ENCODE results near the gene POLR1A. TPM values are rescaled to one million over a fixed set of nuclear protein-coding genes. Genes with fewer than 3 reads are reported as not detected.

Gene POLR1A
- total RNA-seq, 5 donors from 2014 or later (not counting 1 experiment from before 2014, with no cell fraction given): 22.0 to 28.7 (median 25.7) TPM

- H3K27ac ChIP-seq (ENCODE audit: low read length): peak overlapping the region; percentile 96
- no peaks in the 10 kb centered on the region for H3K9me3 ChIP-seq
- WGBS (ENCODE audit: insufficient coverage): 3% methylated on average over 8 of the region's 10 CpGs
- peaks cover 65 to 84% of the 10 kb centered on the region in 2 experiments for H3K4me1 ChIP-seq (ENCODE audit: control insufficient read depth in 1 of 2, extremely low read depth in 1 of 2, insufficient read depth in 2 of 2, low read length in 2 of 2)
- POLR2A ChIA-PET: interaction anchor here (0.6 to 1.7 kb wide), 14 partner anchors 8 to 332 kb away, joined by 3 to 13 read pairs (median 4); no protein-coding TSS in a partner anchor
- no peaks in the 10 kb centered on the region for H3K27me3 ChIP-seq (replicated peaks in 1 of 2; ENCODE audit: control insufficient read depth in 2 of 2, extremely low read depth in 1 of 2, insufficient read depth in 2 of 2, low read length in 1 of 2)
- Mint-ChIP-seq H3K27me3 (no peaks in the 10 kb centered on the region), H3K36me3 (peaks cover 18% of the 10 kb centered on the region), H3K4me1 (peaks cover 85 to 96% (median 89%) of the 10 kb centered on the region in 3 donors), H3K4me3 (peak overlapping the region; percentile 67 to 78 (median 74)), H3K27ac (peak overlapping the region; percentile 99), H3K9me3 (no peaks in the 10 kb centered on the region)
- DNase-seq (peak; percentile 38 to 88 (median 75)), ATAC-seq (replicated peaks in 1 of 4) (peak; percentile 52 to 57 (median 54))
- CTCF ChIA-PET: interaction anchor here (0.7 to 4.3 kb wide), 19 partner anchors 8 to 411 kb away, joined by 3 to 40 read pairs (median 5); partner anchors contain the start of genes KDM3A (in 1 of the 2) and ST3GAL5 (in 1 of the 2)
- peak overlapping the region; percentile 27 to 30 for H3K4me3 ChIP-seq (ENCODE audit: control insufficient read depth in 1 of 2, extremely low read depth in 1 of 2, low read length in 1 of 2)
- H3K36me3 ChIP-seq (ENCODE audit: control insufficient read depth in 2 of 2, extremely low read depth in 1 of 2, insufficient read depth in 1 of 2, low read length in 1 of 2): peaks cover 3 to 25% of the 10 kb centered on the region in 2 donors
These were observed 69.6 kb downstream of the POLR1A start for GRCh38 chr2:86035883-86036668.

DNA sequence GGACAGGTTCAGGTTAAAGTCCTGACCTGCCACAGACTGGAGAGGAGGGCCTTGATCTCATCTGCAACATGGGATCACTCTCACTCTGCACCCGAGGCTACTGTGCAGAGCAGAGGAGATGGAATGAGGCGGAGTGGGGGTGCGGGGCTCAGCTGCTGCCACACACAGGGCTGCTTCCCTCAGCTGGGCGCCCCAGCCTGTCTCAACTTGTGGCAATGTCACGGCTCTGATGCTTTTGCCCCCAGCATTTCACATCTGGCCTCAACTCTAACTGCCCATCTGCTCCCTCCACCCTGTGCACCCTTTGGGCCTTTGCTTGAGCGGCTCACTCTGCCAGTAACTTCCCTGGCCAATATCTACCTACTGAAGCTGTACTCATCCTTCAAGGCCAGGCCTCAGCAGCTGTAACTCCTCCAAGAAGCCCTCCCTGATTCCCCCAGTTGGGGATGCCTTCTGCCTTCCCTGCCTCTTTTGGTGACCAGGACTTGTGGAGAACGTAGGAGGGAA, 70.3 kb downstream of the POLR1A start:
- Mint-ChIP-seq H3K4me3 (peak overlapping the region; percentile 67 to 78 (median 74)), H3K36me3 (peaks cover 23% of the 10 kb centered on the region), H3K27ac (peak overlapping the region; percentile 99), H3K27me3 (no peaks in the 10 kb centered on the region), H3K9me3 (no peaks in the 10 kb centered on the region), H3K4me1 (peaks cover 78 to 89% (median 84%) of the 10 kb centered on the region in 3 donors)
- 64% methylated on average over 7 of the region's 7 CpGs for WGBS (ENCODE audit: insufficient coverage)
- Histone ChIP-seq H3K27me3 (replicated peaks in 1 of 2; ENCODE audit: control insufficient read depth in 2 of 2, extremely low read depth in 1 of 2, insufficient read depth in 2 of 2, low read length in 1 of 2) (no peaks in the 10 kb centered on the region), H3K9me3 (no peaks in the 10 kb centered on the region), H3K4me3 (ENCODE audit: control insufficient read depth in 1 of 2, extremely low read depth in 1 of 2, low read length in 1 of 2) (no peak overlapping the region), H3K27ac (ENCODE audit: low read length) (peak overlapping the region; percentile 96), H3K4me1 (ENCODE audit: control insufficient read depth in 1 of 2, extremely low read depth in 1 of 2, insufficient read depth in 2 of 2, low read length in 2 of 2) (peaks cover 61 to 78% of the 10 kb centered on the region in 2 experiments), H3K36me3 (ENCODE audit: control insufficient read depth in 2 of 2, extremely low read depth in 1 of 2, insufficient read depth in 1 of 2, low read length in 1 of 2) (peaks cover 3 to 31% of the 10 kb centered on the region in 2 donors)
- CTCF ChIA-PET: interaction anchor here (0.5 to 4.3 kb wide), 19 partner anchors 9 to 1690 kb away, joined by 3 to 40 read pairs (median 5); partner anchors contain the start of genes KDM3A (in 1 of the 2) and ST3GAL5 (in 1 of the 2)
- ATAC-seq (replicated peaks in 1 of 4) (no peak), DNase-seq (peak in 4 of 35 experiments; percentile 23 to 33 (median 32))
- POLR2A ChIA-PET: interaction anchor here (0.6 to 1.3 kb wide), 8 partner anchors 102 to 331 kb away, joined by 3 to 13 read pairs (median 4); no protein-coding TSS in a partner anchor

DNA sequence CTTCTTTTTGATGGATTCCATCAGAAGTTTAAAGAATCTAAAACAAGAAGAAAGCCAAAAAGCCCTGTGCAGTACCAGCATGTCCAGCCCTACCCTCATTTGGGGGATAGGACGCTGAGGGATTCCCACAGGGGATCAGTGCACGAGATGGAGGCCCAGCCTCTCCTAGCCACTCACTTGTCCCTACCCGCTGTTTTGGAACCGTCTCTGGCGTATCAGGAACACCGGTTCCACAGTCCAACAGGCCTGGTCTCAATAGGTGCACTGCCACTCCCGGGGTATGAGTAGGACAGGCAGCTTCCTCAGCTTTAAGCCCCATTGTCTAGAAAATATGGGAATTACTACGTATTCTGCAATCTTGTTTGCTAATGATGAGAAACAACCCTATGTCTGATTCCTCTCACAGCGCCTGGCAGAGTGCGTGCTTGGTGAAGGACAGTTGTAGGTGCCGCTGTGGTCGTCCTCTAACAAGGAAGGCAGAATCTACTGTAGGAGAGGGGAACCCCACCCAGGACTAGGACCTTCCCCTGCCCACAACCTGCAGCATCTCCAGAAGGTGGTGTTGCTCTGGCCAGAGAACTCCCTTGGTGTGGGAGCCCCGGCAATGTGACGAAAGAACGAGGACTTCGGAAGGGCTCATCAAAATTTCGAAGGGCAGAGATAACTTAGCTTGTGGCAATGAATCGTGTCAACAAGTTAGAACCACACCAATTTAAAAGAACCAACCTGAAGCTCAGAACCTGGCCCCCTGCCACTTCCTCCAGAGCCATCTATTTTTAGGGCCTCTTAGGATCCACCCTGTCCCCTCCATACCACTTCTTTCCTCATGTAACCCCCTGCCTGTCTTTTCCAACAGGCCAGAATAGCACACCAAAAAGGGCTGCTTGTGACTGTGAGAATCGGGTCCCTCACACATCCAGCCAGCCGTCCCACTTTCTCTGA, 71.7 kb downstream of the POLR1A start:
- H3K27me3 Mint-ChIP-seq: no peaks in the 10 kb centered on the region
- H3K36me3 Mint-ChIP-seq: peaks cover 32% of the 10 kb centered on the region
- DNase-seq (peak in 1 of 35 experiments; percentile 16), ATAC-seq (replicated peaks in 1 of 4) (no peak)
- H3K27ac ChIP-seq (ENCODE audit: low read length): peak overlapping the region; percentile 96
- no peak overlapping the region for H3K4me3 ChIP-seq (ENCODE audit: control insufficient read depth in 1 of 2, extremely low read depth in 1 of 2, low read length in 1 of 2)
- H3K4me1 Mint-ChIP-seq: peaks cover 64 to 75% (median 70%) of the 10 kb centered on the region in 3 donors
- H3K4me3 Mint-ChIP-seq: peak overlapping the region in 1 of 3 donors; percentile 73
- H3K9me3 ChIP-seq: no peaks in the 10 kb centered on the region
- peak overlapping the region; percentile 99 for H3K27ac Mint-ChIP-seq
- POLR2A ChIA-PET: interaction anchor here in 1 of 2 donors (0.5 to 0.9 kb wide), 2 partner anchors 110 to 190 kb away, joined by 3 to 5 read pairs; no protein-coding TSS in a partner anchor
- CTCF ChIA-PET: interaction anchor here in 1 of 2 donors (0.7 to 1.6 kb wide), 2 partner anchors 10 to 11 kb away, joined by 3 to 4 read pairs; no protein-coding TSS in a partner anchor
- peaks cover 54 to 64% of the 10 kb centered on the region in 2 experiments for H3K4me1 ChIP-seq (ENCODE audit: control insufficient read depth in 1 of 2, extremely low read depth in 1 of 2, insufficient read depth in 2 of 2, low read length in 2 of 2)
- H3K36me3 ChIP-seq (ENCODE audit: control insufficient read depth in 2 of 2, extremely low read depth in 1 of 2, insufficient read depth in 1 of 2, low read length in 1 of 2): peaks cover 13 to 44% of the 10 kb centered on the region in 2 donors
- H3K27me3 ChIP-seq (replicated peaks in 1 of 2; ENCODE audit: control insufficient read depth in 2 of 2, extremely low read depth in 1 of 2, insufficient read depth in 2 of 2, low read length in 1 of 2): no peaks in the 10 kb centered on the region
- whole genome bisulfite sequencing (ENCODE audit: insufficient coverage): 89% methylated on average over 13 of the region's 20 CpGs
- no peaks in the 10 kb centered on the region for H3K9me3 Mint-ChIP-seq

GRCh38 chr2:86032861-86033595, 72.7 kb downstream of the POLR1A start:
- H3K36me3 Mint-ChIP-seq: peaks cover 38% of the 10 kb centered on the region
- Histone ChIP-seq H3K36me3 (ENCODE audit: control insufficient read depth in 2 of 2, extremely low read depth in 1 of 2, insufficient read depth in 1 of 2, low read length in 1 of 2) (peaks cover 23 to 54% of the 10 kb centered on the region in 2 donors), H3K4me1 (ENCODE audit: control insufficient read depth in 1 of 2, extremely low read depth in 1 of 2, insufficient read depth in 2 of 2, low read length in 2 of 2) (peaks cover 46 to 54% of the 10 kb centered on the region in 2 experiments), H3K27me3 (replicated peaks in 1 of 2; ENCODE audit: control insufficient read depth in 2 of 2, extremely low read depth in 1 of 2, insufficient read depth in 2 of 2, low read length in 1 of 2) (no peaks in the 10 kb centered on the region), H3K4me3 (ENCODE audit: control insufficient read depth in 1 of 2, extremely low read depth in 1 of 2, low read length in 1 of 2) (no peak overlapping the region), H3K27ac (ENCODE audit: low read length) (peak overlapping the region; percentile 96), H3K9me3 (no peaks in the 10 kb centered on the region)
- H3K27ac Mint-ChIP-seq: peak overlapping the region; percentile 85 to 99
- ChIA-PET POLR2A (no interaction called here), CTCF (no interaction called here)
- H3K4me1 Mint-ChIP-seq: peaks cover 54 to 65% (median 60%) of the 10 kb centered on the region in 3 donors
- DNase-seq (no peak), ATAC-seq (replicated peaks in 1 of 4) (no peak)
- H3K4me3 Mint-ChIP-seq: no peak overlapping the region
- H3K27me3 Mint-ChIP-seq: no peaks in the 10 kb centered on the region
- 94% methylated on average over 11 of the region's 11 CpGs for WGBS (ENCODE audit: insufficient coverage)
- no peaks in the 10 kb centered on the region for H3K9me3 Mint-ChIP-seq

DNA sequence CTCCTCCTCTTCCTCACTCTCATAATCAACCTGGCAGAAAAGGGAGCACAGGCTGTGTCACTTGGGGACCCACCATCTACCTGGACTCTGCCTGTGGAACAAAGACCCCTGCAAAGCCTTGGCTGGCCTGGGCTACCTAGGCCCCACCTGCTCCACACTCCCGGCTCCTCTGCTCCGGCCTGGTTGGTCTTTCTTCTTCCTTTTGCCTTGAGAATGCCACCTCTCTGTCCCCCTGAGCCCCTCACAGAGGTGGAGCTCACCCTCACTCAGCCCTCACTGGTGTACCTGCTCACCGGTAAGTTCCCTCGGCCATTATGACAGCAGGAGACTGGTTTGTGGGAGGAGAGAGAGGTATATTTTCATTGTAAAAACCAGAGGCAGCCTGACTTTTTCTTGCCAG, 74.1 kb downstream of the POLR1A start:
- Mint-ChIP-seq H3K9me3 (no peaks in the 10 kb centered on the region), H3K36me3 (peaks cover 49% of the 10 kb centered on the region), H3K27ac (no peak overlapping the region), H3K27me3 (no peaks in the 10 kb centered on the region), H3K4me3 (no peak overlapping the region), H3K4me1 (peaks cover 41 to 51% (median 46%) of the 10 kb centered on the region in 3 donors)
- WGBS (ENCODE audit: insufficient coverage): 92% methylated on average over 2 of the region's 4 CpGs
- no peak for ATAC-seq (replicated peaks in 1 of 4)
- Histone ChIP-seq H3K9me3 (no peaks in the 10 kb centered on the region), H3K27me3 (replicated peaks in 1 of 2; ENCODE audit: control insufficient read depth in 2 of 2, extremely low read depth in 1 of 2, insufficient read depth in 2 of 2, low read length in 1 of 2) (no peaks in the 10 kb centered on the region), H3K4me3 (ENCODE audit: control insufficient read depth in 1 of 2, extremely low read depth in 1 of 2, low read length in 1 of 2) (no peak overlapping the region), H3K27ac (ENCODE audit: low read length) (no peak overlapping the region), H3K4me1 (ENCODE audit: control insufficient read depth in 1 of 2, extremely low read depth in 1 of 2, insufficient read depth in 2 of 2, low read length in 2 of 2) (peaks cover 32 to 40% of the 10 kb centered on the region in 2 experiments), H3K36me3 (ENCODE audit: control insufficient read depth in 2 of 2, extremely low read depth in 1 of 2, insufficient read depth in 1 of 2, low read length in 1 of 2) (peaks cover 31 to 68% of the 10 kb centered on the region in 2 donors)
- POLR2A ChIA-PET: no interaction called here
- CTCF ChIA-PET: interaction anchor here in 1 of 2 donors (0.6 kb wide), 1 partner anchor 204 kb away, joined by 3 read pairs; no protein-coding TSS in a partner anchor
- no peak for DNase-seq

Data from T-cell (primary cell).